Trophoblast cell (in vitro differentiated cells and primary cell): ENCODE data around the gene TXNL1.

Experiments
- DNase-seq, 2 donors: peaks; one replicate each; pipeline ENCODE4 v3.0.0-alpha.2; 2016
- H2AFZ ChIP-seq: 2 replicates; pipeline ENCODE4 v1.6.1; 2013; ENCODE audit warnings: low read length, moderate library complexity, mild to moderate bottlenecking; ENCODE audit not compliant: insufficient read depth, poor library complexity
- H2AK5ac ChIP-seq: 2 replicates; pipeline ENCODE4 v1.6.1; 2013; ENCODE audit warnings: mild to moderate bottlenecking, low read length
- H2BK120ac ChIP-seq: 2 replicates; pipeline ENCODE4 v1.6.1; 2013; ENCODE audit warnings: low read length, mild to moderate bottlenecking, moderate library complexity; ENCODE audit not compliant: insufficient read depth, poor library complexity
- H2BK12ac ChIP-seq: 2 replicates; pipeline ENCODE4 v1.6.1; 2013; ENCODE audit warnings: mild to moderate bottlenecking, low read length, moderate library complexity
- H2BK5ac ChIP-seq: 2 replicates; pipeline ENCODE4 v1.6.1; 2013; ENCODE audit warnings: low read length, low read depth, moderate library complexity, mild to moderate bottlenecking; ENCODE audit not compliant: poor library complexity
- H3K14ac ChIP-seq: 2 replicates; pipeline ENCODE4 v1.6.1; 2013; ENCODE audit warnings: mild to moderate bottlenecking, low read length
- H3K18ac ChIP-seq: 2 replicates; pipeline ENCODE4 v1.6.1; 2013; ENCODE audit warnings: mild to moderate bottlenecking, low read length
- H3K23ac ChIP-seq: 2 replicates; pipeline ENCODE4 v1.6.1; 2013; ENCODE audit warnings: low read length
- H3K27ac ChIP-seq: 2 replicates; pipeline ENCODE4 v1.5.1; 2013; ENCODE audit warnings: low read depth, mild to moderate bottlenecking, inconsistent platforms, low read length, moderate library complexity
- H3K27me3 ChIP-seq: 2 replicates; pipeline ENCODE4 v1.6.1; 2013; ENCODE audit warnings: inconsistent platforms, mild to moderate bottlenecking, low read length, moderate library complexity; ENCODE audit not compliant: insufficient read depth
- H3K36me3 ChIP-seq, 2 experiments: 1 replicate in 1 of 2; 2 replicates in 1 of 2; pipeline ENCODE4 v1.6.1; 2013; ENCODE audit warnings: low read length in 2 of 2, mild to moderate bottlenecking in 2 of 2, moderate library complexity in 1 of 2; ENCODE audit not compliant: insufficient read depth in 2 of 2, control insufficient read depth in 1 of 2
- H3K4ac ChIP-seq: 2 replicates; pipeline ENCODE4 v1.6.1; 2013; ENCODE audit warnings: low read depth, mild to moderate bottlenecking, low read length, moderate library complexity
- H3K4me1 ChIP-seq, 2 experiments: 1 replicate in 1 of 2; 2 replicates in 1 of 2; pipeline ENCODE4 v1.6.1; 2013; ENCODE audit warnings: low read length in 2 of 2, mild to moderate bottlenecking in 2 of 2, moderate library complexity in 1 of 2; ENCODE audit not compliant: insufficient read depth in 2 of 2, control insufficient read depth in 1 of 2
- H3K4me2 ChIP-seq: 2 replicates; pipeline ENCODE4 v1.6.1; 2013; ENCODE audit warnings: inconsistent platforms, mild to moderate bottlenecking, low read length, moderate library complexity
- H3K4me3 ChIP-seq: 2 replicates; pipeline ENCODE4 v1.5.1; 2013; ENCODE audit warnings: mild to moderate bottlenecking, low read depth, low read length, inconsistent platforms
- H3K79me1 ChIP-seq: one replicate; pipeline ENCODE4 v1.6.1; 2013; ENCODE audit warnings: low read length
- H3K79me2 ChIP-seq: 2 replicates; pipeline ENCODE4 v1.6.1; 2013; ENCODE audit warnings: low read length, mild to moderate bottlenecking; ENCODE audit not compliant: control insufficient read depth, insufficient read depth, poor library complexity
- H3K9ac ChIP-seq: 2 replicates; pipeline ENCODE4 v1.6.1; 2013; ENCODE audit warnings: mild to moderate bottlenecking, low read length
- H3K9me3 ChIP-seq: 2 replicates; pipeline ENCODE4 v1.6.1; 2013; ENCODE audit warnings: low read depth, mild to moderate bottlenecking, control low read depth, inconsistent platforms, low read length; ENCODE audit not compliant: insufficient read depth
- H4K12ac ChIP-seq: 2 replicates; pipeline ENCODE4 v1.6.1; 2013; ENCODE audit warnings: low read depth, mild to moderate bottlenecking, low read length, moderate library complexity
- H4K8ac ChIP-seq: 2 replicates; pipeline ENCODE4 v1.6.1; 2013; ENCODE audit warnings: low read depth, mild to moderate bottlenecking, low read length, moderate library complexity
- H4K91ac ChIP-seq: one replicate; pipeline ENCODE4 v1.6.1; 2013; ENCODE audit warnings: low read depth, mild to moderate bottlenecking, low read length, moderate library complexity
- WGBS: extraction: QIAGEN DNeasy Blood & Tissue Kit; methylation state at CpG from one replicate; pipeline ENCODE4 v1.1.7; 2013; ENCODE audit warnings: missing lambda C conversion rate; ENCODE audit not compliant: insufficient read length, insufficient coverage; ENCODE audit errors: extremely low coverage; 5-methylcytosine and 5-hydroxymethylcytosine counted together

TXNL1 gene

GRCh38 chr18:56565046-56565445 is 73.3 kb downstream of the TXNL1 start:
- Histone ChIP-seq H3K4me2 (no peak overlapping the region), H2AK5ac (no peak overlapping the region), H2BK5ac (no peak overlapping the region), H4K8ac (no peak overlapping the region), H3K4ac (no peak overlapping the region), H3K9ac (no peak overlapping the region), H3K79me1 (no peaks in the 10 kb centered on the region), H2BK120ac (no peak overlapping the region), H3K4me1 (no peaks in the 10 kb centered on the region), H3K36me3 (no peaks in the 10 kb centered on the region), H4K91ac (no peak overlapping the region), H3K14ac (no peak overlapping the region), H3K79me2 (no peaks in the 10 kb centered on the region), H2AFZ (no peak overlapping the region), H3K27ac (no peak overlapping the region), H3K23ac (no peak overlapping the region), H3K18ac (no peak overlapping the region), H3K27me3 (no peaks in the 10 kb centered on the region), H4K12ac (no peak overlapping the region), H3K4me3 (no peak overlapping the region), H2BK12ac (no peak overlapping the region), H3K9me3 (no peaks in the 10 kb centered on the region)
- WGBS: no CpG with 5 or more reads among the region's 6 CpGs
- DNase-seq: no peak

GRCh38 chr18:56563568-56563967 is 74.8 kb downstream of the TXNL1 start:
- Histone ChIP-seq H2AFZ (no peak overlapping the region), H2AK5ac (no peak overlapping the region), H3K14ac (no peak overlapping the region), H3K36me3 (no peaks in the 10 kb centered on the region), H3K18ac (no peak overlapping the region), H4K91ac (no peak overlapping the region), H3K9me3 (no peaks in the 10 kb centered on the region), H3K23ac (no peak overlapping the region), H2BK120ac (no peak overlapping the region), H3K4ac (no peak overlapping the region), H3K27me3 (no peaks in the 10 kb centered on the region), H3K9ac (no peak overlapping the region), H3K79me2 (no peaks in the 10 kb centered on the region), H3K4me2 (no peak overlapping the region), H3K4me3 (no peak overlapping the region), H4K8ac (no peak overlapping the region), H3K4me1 (no peaks in the 10 kb centered on the region), H4K12ac (no peak overlapping the region), H2BK12ac (no peak overlapping the region), H3K79me1 (no peaks in the 10 kb centered on the region), H3K27ac (no peak overlapping the region), H2BK5ac (no peak overlapping the region)
- no peak for DNase-seq
- WGBS: no CpG with 5 or more reads among the region's 7 CpGs

- Histone ChIP-seq H3K9ac (no peak overlapping the region), H2AFZ (no peak overlapping the region), H3K9me3 (no peaks in the 10 kb centered on the region), H3K4me1 (no peaks in the 10 kb centered on the region), H3K79me1 (no peaks in the 10 kb centered on the region), H3K4ac (no peak overlapping the region), H3K23ac (no peak overlapping the region), H3K18ac (no peak overlapping the region), H3K4me3 (no peak overlapping the region), H2BK12ac (no peak overlapping the region), H3K27ac (no peak overlapping the region), H2BK120ac (no peak overlapping the region), H2AK5ac (no peak overlapping the region), H3K79me2 (no peaks in the 10 kb centered on the region), H4K12ac (no peak overlapping the region), H3K14ac (no peak overlapping the region), H4K91ac (no peak overlapping the region), H3K4me2 (no peak overlapping the region), H3K27me3 (no peaks in the 10 kb centered on the region), H4K8ac (no peak overlapping the region), H2BK5ac (no peak overlapping the region), H3K36me3 (no peaks in the 10 kb centered on the region)
- DNase-seq: no peak
- WGBS: no CpG with 5 or more reads among the region's 5 CpGs
Observed at GRCh38 chr18:56562479-56562878, 75.9 kb downstream of the TXNL1 start.

- WGBS: no CpG with 5 or more reads among the region's 2 CpGs
- no peak overlapping the region for H4K8ac ChIP-seq
Observed at GRCh38 chr18:56560992-56561391, 77.4 kb downstream of the TXNL1 start.

More at GRCh38 chr18:56560992-56561391, 77.4 kb downstream of the TXNL1 start:
- H3K23ac ChIP-seq: no peak overlapping the region
- no peaks in the 10 kb centered on the region for H3K9me3 ChIP-seq
- H3K18ac ChIP-seq: no peak overlapping the region
- H3K4me3 ChIP-seq: no peak overlapping the region
- no peak overlapping the region for H2AFZ ChIP-seq
- DNase-seq: no peak
- no peak overlapping the region for H2BK12ac ChIP-seq
- no peaks in the 10 kb centered on the region for H3K4me1 ChIP-seq
- H2BK120ac ChIP-seq: no peak overlapping the region
- no peak overlapping the region for H2AK5ac ChIP-seq
- H4K91ac ChIP-seq: no peak overlapping the region
- no peak overlapping the region for H4K12ac ChIP-seq
- no peak overlapping the region for H3K4ac ChIP-seq
- no peak overlapping the region for H3K9ac ChIP-seq
- no peak overlapping the region for H3K14ac ChIP-seq
- H2BK5ac ChIP-seq: no peak overlapping the region
- H3K79me2 ChIP-seq: no peaks in the 10 kb centered on the region
- H3K27ac ChIP-seq: no peak overlapping the region
- H3K4me2 ChIP-seq: no peak overlapping the region
- H3K27me3 ChIP-seq: no peaks in the 10 kb centered on the region
- no peaks in the 10 kb centered on the region for H3K36me3 ChIP-seq
- no peaks in the 10 kb centered on the region for H3K79me1 ChIP-seq
